GM23338 (cell line): ENCODE results near the gene MYH10. TPM values are rescaled to one million over a fixed set of nuclear protein-coding genes. Genes with fewer than 3 reads are reported as not detected.
A peak's percentile ranks its signal among the peaks of the same experiment; 100 is the strongest.

Experiments
- ATAC-seq: fragments of 200-7000 bp; cut with Tn5 transposase; 3 replicates; pipeline ENCODE4 v1.9.1; 2020
- DNase-seq: peaks from one replicate; pipeline ENCODE4 v3.0.0-alpha.2; 2015; ENCODE audit warnings: low spot score
- H2AFZ ChIP-seq: fragments of 200-600 bp; sonication (generic); 2 replicates; pipeline ENCODE4 v1.8.0; 2016; ENCODE audit warnings: antibody characterized with exemption, mild to moderate bottlenecking, moderate library complexity
- H3F3A ChIP-seq: fragments of 200-600 bp; sonication (generic); replicated peaks from 2 replicates; pipeline ENCODE4 v1.8.0; 2017; ENCODE audit warnings: antibody characterized with exemption, mixed run types, low read depth
- H3K27ac ChIP-seq: fragments of 200-600 bp; sonication (generic); 2 replicates; pipeline ENCODE4 v1.6.1; 2016; ENCODE audit warnings: low read depth
- H3K27me3 ChIP-seq: fragments of 200-600 bp; sonication (generic); 2 replicates; pipeline ENCODE4 v1.8.0; 2016; ENCODE audit warnings: mild to moderate bottlenecking, mixed run types, moderate library complexity; ENCODE audit not compliant: insufficient read depth
- H3K36me3 ChIP-seq: fragments of 200-600 bp; sonication (generic); 2 replicates; pipeline ENCODE4 v1.8.0; 2016; ENCODE audit warnings: mild to moderate bottlenecking; ENCODE audit not compliant: insufficient read depth
- H3K4me1 ChIP-seq: fragments of 200-600 bp; sonication (generic); 2 replicates; pipeline ENCODE4 v1.8.0; 2016; ENCODE audit warnings: mild to moderate bottlenecking, moderate library complexity; ENCODE audit not compliant: insufficient read depth
- H3K4me2 ChIP-seq: fragments of 200-600 bp; sonication (generic); 2 replicates; pipeline ENCODE4 v1.7.1; 2017; ENCODE audit warnings: mixed run types
- H3K4me3 ChIP-seq: fragments of 200-600 bp; sonication (generic); 2 replicates; pipeline ENCODE4 v1.6.1; 2016; ENCODE audit warnings: mixed run types
- H3K79me2 ChIP-seq: fragments of 200-600 bp; sonication (generic); replicated peaks from 2 replicates; pipeline ENCODE4 v1.8.0; 2017; ENCODE audit warnings: mild to moderate bottlenecking; ENCODE audit not compliant: insufficient read depth
- H3K9me2 ChIP-seq: fragments of 200-600 bp; sonication (generic); 2 replicates; pipeline ENCODE4 v1.8.0; 2017; ENCODE audit not compliant: insufficient read depth
- H4K20me1 ChIP-seq: fragments of 200-600 bp; sonication (generic); replicated peaks from 2 replicates; pipeline ENCODE4 v1.8.0; 2017; ENCODE audit warnings: mild to moderate bottlenecking; ENCODE audit not compliant: insufficient read depth
- H3K27ac Mint-ChIP-seq: 2 replicates; pipeline ENCODE4 v1.8.0; 2020; ENCODE audit warnings: inconsistent platforms, mild to moderate bottlenecking, moderate library complexity, mixed read lengths
- H3K27me3 Mint-ChIP-seq: 3 replicates; pipeline ENCODE4 v1.8.0; 2022; ENCODE audit warnings: low read depth, mild to moderate bottlenecking, moderate library complexity, mixed read lengths, inconsistent platforms; ENCODE audit not compliant: insufficient read depth, poor library complexity
- H3K36me3 Mint-ChIP-seq: 3 replicates; pipeline ENCODE4 v1.8.0; 2021; ENCODE audit warnings: low read depth, mild to moderate bottlenecking, inconsistent platforms, moderate library complexity, mixed read lengths
- H3K4me1 Mint-ChIP-seq: 3 replicates; pipeline ENCODE4 v1.8.0; 2020; ENCODE audit warnings: mild to moderate bottlenecking, inconsistent platforms, mixed read lengths
- H3K4me3 Mint-ChIP-seq: 3 replicates; pipeline ENCODE4 v1.8.0; 2021; ENCODE audit warnings: moderate library complexity, mild to moderate bottlenecking, inconsistent platforms, mixed read lengths
- H3K9me3 Mint-ChIP-seq: 3 replicates; pipeline ENCODE4 v1.8.0; 2020; ENCODE audit warnings: moderate library complexity, mild to moderate bottlenecking, inconsistent platforms, mixed read lengths
- CREB1 ChIP-seq: fragments of 250-450 bp; sonication (Bioruptor Pico); IDR thresholded peaks from 2 replicates; pipeline ENCODE4 v1.5.0; 2020; ENCODE audit warnings: low read depth, mild to moderate bottlenecking, moderate library complexity
- NANOG ChIP-seq: IDR thresholded peaks from 2 replicates; pipeline ENCODE4 v1.6.1; 2016; ENCODE audit warnings: antibody characterized with exemption, borderline replicate concordance
- POLR2AphosphoS5 ChIP-seq: IDR thresholded peaks from 2 replicates; pipeline ENCODE4 v1.6.1; 2016; ENCODE audit warnings: antibody characterized with exemption, low read depth
- STAT1 ChIP-seq: IDR thresholded peaks from one replicate; pipeline ENCODE4 v1.6.1; 2016; ENCODE audit warnings: antibody characterized with exemption; ENCODE audit not compliant: unreplicated experiment
- ZNF114 ChIP-seq: fragments of 250-450 bp; sonication (Bioruptor Pico); IDR thresholded peaks from 2 replicates; pipeline ENCODE4 v1.5.0; 2020; ENCODE audit warnings: mild to moderate bottlenecking, moderate library complexity
- ZNF331 ChIP-seq: fragments of 250-450 bp; sonication (Bioruptor Pico); IDR thresholded peaks from 2 replicates; pipeline ENCODE4 v1.5.0; 2020; ENCODE audit warnings: low read depth, mild to moderate bottlenecking, moderate library complexity
- polyA plus RNA-seq: library from polyadenylated mRNA; unstranded; fragments of >200 nt; fragmentation: Nextera tagmentation; extraction: Ambion mirVana; gene quantifications from 2 replicates; pipeline ENCODE4 v1.2.1, GENCODE V29; 2016
- total RNA-seq: library from RNA; depleted of rRNA; stranded (reverse); fragments of >200 nt; shearing (Covaris generic); gene quantifications from 2 replicates; pipeline ENCODE4 v1.2.3, GENCODE V29; 2014
- TF ChIP-seq, protein P1 (sequence below): IDR thresholded peaks from one replicate; pipeline ENCODE4 v1.6.1; 2018; ENCODE audit warnings: antibody characterized with exemption; ENCODE audit not compliant: unreplicated experiment
- TF ChIP-seq, protein P2 (sequence below), 2 experiments: fragments of 200-600 bp in 1 of 2; sonication (generic) in 1 of 2; conservative IDR thresholded peaks; 2 replicates each; pipeline versions ENCODE4 v1.5.1 to v1.6.1; 2016 to 2017; ENCODE audit warnings: antibody characterized with exemption in 2 of 2, low read depth in 2 of 2, mild to moderate bottlenecking in 2 of 2, moderate library complexity in 1 of 2
- TF ChIP-seq, protein P3 (sequence below): fragments of 250-450 bp; sonication (Bioruptor Pico); IDR thresholded peaks from 2 replicates; pipeline ENCODE4 v1.5.0; 2020; ENCODE audit warnings: mild to moderate bottlenecking, moderate library complexity

Gene MYH10
- total and polyA plus RNA-seq, 2 experiments from 2014 or later, result 89.5 to 230 TPM

DNA sequence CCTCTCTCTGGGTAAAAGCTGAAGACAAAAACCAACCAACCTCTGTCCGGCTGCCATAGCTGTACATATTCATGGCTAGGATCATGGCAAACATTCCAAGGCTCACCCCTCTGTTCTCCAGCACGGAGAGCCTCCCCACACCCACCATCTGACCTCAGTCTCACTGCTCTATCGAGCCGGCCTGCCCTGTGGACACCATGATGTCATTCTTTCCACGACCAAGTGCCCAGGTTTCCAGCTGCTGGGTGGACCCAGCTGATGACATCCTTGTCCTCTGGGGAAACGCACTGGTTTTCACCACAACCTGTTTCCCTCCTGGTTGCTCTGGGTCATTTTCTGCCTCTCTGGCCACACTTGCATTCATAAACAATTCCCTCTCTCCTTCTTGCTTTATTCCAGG, 127.2 kb downstream of the MYH10 start (continued):
- TF ChIP-seq, protein P1, sequence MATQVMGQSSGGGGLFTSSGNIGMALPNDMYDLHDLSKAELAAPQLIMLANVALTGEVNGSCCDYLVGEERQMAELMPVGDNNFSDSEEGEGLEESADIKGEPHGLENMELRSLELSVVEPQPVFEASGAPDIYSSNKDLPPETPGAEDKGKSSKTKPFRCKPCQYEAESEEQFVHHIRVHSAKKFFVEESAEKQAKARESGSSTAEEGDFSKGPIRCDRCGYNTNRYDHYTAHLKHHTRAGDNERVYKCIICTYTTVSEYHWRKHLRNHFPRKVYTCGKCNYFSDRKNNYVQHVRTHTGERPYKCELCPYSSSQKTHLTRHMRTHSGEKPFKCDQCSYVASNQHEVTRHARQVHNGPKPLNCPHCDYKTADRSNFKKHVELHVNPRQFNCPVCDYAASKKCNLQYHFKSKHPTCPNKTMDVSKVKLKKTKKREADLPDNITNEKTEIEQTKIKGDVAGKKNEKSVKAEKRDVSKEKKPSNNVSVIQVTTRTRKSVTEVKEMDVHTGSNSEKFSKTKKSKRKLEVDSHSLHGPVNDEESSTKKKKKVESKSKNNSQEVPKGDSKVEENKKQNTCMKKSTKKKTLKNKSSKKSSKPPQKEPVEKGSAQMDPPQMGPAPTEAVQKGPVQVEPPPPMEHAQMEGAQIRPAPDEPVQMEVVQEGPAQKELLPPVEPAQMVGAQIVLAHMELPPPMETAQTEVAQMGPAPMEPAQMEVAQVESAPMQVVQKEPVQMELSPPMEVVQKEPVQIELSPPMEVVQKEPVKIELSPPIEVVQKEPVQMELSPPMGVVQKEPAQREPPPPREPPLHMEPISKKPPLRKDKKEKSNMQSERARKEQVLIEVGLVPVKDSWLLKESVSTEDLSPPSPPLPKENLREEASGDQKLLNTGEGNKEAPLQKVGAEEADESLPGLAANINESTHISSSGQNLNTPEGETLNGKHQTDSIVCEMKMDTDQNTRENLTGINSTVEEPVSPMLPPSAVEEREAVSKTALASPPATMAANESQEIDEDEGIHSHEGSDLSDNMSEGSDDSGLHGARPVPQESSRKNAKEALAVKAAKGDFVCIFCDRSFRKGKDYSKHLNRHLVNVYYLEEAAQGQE, result no peak

DNA sequence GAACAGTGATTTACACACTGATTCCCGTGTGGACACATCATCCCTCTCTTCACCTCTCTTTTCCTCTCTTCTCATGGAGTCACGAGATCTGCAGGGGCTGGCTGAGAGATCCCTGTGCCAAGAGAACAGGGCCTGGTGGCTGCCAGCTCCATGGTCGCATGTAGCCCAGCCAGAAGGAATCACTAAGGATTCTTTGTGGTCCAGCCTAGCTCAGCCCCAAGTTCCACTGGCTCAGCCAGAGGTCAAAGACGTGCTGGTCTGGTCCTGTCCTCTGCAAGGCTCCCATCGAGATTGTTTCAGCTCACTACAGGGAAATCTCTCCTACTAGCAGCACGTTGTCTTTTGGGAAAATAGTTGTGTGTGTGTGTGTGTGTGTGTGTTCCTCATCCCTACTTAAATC, 128.4 kb downstream of the MYH10 start:
- Mint-ChIP-seq H3K27me3 (peaks cover 15% of the 10 kb centered on the region), H3K36me3 (peaks cover 89% of the 10 kb centered on the region), H3K9me3 (no peaks in the 10 kb centered on the region), H3K4me3 (no peak overlapping the region), H3K4me1 (no peaks in the 10 kb centered on the region), H3K27ac (peak overlapping the region; percentile 68; the same call in 1 of the 2 replicates)
- H3F3A ChIP-seq, result no peaks in the 10 kb centered on the region
- no peak overlapping the region for H3K4me2 ChIP-seq
- TF ChIP-seq CREB1 (CRISPR knock-in tag) (no peak), POLR2AphosphoS5 (no peak)
- no peak overlapping the region for H3K4me3 ChIP-seq
- peaks cover 63% of the 10 kb centered on the region for H3K36me3 ChIP-seq
- ATAC-seq (no peak), DNase-seq (no peak)
- no peaks in the 10 kb centered on the region for H3K27me3 ChIP-seq
- no peaks in the 10 kb centered on the region for H3K4me1 ChIP-seq
- peaks cover 13% of the 10 kb centered on the region for H4K20me1 ChIP-seq
- no peaks in the 10 kb centered on the region for H3K9me2 ChIP-seq
- H3K79me2 ChIP-seq, result no peaks in the 10 kb centered on the region
- no peak overlapping the region for H2AFZ ChIP-seq
- H3K27ac ChIP-seq, result no peak overlapping the region

DNA sequence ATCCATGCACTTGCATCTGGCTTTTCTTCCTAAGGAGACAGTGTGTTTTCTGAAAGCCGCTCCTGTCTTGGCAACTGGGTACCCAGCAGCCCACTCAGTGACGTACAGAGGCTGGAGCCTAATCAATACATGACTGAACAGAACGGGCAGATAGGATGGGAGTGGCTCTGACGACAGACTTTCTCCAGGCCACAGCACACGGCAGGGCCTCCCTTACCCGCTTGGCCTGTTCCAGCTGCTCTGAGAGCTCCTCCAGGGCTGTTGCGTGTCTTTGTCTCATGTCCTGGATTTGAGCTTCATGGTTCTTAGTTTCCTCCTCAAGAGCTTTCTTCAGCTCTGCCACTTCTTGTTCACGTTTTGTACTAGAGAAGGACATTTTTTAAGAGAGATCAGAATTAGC, 129.9 kb downstream of the MYH10 start:
- Histone ChIP-seq H3K27me3 (no peaks in the 10 kb centered on the region), H4K20me1 (peaks cover 3% of the 10 kb centered on the region; the same call in 1 of the 2 replicates), H3K36me3 (peaks cover 64% of the 10 kb centered on the region)
- no peak for TF ChIP-seq STAT1
- TF ChIP-seq, protein P2, sequence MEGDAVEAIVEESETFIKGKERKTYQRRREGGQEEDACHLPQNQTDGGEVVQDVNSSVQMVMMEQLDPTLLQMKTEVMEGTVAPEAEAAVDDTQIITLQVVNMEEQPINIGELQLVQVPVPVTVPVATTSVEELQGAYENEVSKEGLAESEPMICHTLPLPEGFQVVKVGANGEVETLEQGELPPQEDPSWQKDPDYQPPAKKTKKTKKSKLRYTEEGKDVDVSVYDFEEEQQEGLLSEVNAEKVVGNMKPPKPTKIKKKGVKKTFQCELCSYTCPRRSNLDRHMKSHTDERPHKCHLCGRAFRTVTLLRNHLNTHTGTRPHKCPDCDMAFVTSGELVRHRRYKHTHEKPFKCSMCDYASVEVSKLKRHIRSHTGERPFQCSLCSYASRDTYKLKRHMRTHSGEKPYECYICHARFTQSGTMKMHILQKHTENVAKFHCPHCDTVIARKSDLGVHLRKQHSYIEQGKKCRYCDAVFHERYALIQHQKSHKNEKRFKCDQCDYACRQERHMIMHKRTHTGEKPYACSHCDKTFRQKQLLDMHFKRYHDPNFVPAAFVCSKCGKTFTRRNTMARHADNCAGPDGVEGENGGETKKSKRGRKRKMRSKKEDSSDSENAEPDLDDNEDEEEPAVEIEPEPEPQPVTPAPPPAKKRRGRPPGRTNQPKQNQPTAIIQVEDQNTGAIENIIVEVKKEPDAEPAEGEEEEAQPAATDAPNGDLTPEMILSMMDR (conservative IDR thresholded peaks at IDR 0.05; ENCODE audit: low read depth in 2 of 2), result no peak
- TF ChIP-seq NANOG, result no peak
- TF ChIP-seq ZNF331 (CRISPR knock-in tag), result no peak
- TF ChIP-seq ZNF114 (CRISPR knock-in tag), result no peak
- TF ChIP-seq, protein P3, sequence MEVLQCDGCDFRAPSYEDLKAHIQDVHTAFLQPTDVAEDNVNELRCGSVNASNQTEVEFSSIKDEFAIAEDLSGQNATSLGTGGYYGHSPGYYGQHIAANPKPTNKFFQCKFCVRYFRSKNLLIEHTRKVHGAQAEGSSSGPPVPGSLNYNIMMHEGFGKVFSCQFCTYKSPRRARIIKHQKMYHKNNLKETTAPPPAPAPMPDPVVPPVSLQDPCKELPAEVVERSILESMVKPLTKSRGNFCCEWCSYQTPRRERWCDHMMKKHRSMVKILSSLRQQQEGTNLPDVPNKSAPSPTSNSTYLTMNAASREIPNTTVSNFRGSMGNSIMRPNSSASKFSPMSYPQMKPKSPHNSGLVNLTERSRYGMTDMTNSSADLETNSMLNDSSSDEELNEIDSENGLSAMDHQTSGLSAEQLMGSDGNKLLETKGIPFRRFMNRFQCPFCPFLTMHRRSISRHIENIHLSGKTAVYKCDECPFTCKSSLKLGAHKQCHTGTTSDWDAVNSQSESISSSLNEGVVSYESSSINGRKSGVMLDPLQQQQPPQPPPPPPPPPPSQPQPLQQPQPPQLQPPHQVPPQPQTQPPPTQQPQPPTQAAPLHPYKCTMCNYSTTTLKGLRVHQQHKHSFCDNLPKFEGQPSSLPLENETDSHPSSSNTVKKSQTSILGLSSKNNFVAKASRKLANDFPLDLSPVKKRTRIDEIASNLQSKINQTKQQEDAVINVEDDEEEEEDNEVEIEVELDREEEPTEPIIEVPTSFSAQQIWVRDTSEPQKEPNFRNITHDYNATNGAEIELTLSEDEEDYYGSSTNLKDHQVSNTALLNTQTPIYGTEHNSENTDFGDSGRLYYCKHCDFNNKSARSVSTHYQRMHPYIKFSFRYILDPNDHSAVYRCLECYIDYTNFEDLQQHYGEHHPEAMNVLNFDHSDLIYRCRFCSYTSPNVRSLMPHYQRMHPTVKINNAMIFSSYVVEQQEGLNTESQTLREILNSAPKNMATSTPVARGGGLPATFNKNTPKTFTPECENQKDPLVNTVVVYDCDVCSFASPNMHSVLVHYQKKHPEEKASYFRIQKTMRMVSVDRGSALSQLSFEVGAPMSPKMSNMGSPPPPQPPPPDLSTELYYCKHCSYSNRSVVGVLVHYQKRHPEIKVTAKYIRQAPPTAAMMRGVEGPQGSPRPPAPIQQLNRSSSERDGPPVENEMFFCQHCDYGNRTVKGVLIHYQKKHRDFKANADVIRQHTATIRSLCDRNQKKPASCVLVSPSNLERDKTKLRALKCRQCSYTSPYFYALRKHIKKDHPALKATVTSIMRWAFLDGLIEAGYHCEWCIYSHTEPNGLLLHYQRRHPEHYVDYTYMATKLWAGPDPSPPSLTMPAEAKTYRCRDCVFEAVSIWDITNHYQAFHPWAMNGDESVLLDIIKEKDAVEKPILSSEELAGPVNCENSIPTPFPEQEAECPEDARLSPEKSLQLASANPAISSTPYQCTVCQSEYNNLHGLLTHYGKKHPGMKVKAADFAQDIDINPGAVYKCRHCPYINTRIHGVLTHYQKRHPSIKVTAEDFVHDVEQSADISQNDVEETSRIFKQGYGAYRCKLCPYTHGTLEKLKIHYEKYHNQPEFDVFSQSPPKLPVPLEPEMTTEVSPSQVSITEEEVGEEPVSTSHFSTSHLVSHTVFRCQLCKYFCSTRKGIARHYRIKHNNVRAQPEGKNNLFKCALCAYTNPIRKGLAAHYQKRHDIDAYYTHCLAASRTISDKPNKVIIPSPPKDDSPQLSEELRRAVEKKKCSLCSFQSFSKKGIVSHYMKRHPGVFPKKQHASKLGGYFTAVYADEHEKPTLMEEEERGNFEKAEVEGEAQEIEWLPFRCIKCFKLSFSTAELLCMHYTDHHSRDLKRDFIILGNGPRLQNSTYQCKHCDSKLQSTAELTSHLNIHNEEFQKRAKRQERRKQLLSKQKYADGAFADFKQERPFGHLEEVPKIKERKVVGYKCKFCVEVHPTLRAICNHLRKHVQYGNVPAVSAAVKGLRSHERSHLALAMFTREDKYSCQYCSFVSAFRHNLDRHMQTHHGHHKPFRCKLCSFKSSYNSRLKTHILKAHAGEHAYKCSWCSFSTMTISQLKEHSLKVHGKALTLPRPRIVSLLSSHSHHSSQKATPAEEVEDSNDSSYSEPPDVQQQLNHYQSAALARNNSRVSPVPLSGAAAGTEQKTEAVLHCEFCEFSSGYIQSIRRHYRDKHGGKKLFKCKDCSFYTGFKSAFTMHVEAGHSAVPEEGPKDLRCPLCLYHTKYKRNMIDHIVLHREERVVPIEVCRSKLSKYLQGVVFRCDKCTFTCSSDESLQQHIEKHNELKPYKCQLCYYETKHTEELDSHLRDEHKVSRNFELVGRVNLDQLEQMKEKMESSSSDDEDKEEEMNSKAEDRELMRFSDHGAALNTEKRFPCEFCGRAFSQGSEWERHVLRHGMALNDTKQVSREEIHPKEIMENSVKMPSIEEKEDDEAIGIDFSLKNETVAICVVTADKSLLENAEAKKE, result no peak
- no peak for TF ChIP-seq CREB1 (CRISPR knock-in tag)

More for the DNA sequence above, 129.9 kb downstream of the MYH10 start:
- Mint-ChIP-seq H3K27me3 (peaks cover 13% of the 10 kb centered on the region), H3K4me1 (no peaks in the 10 kb centered on the region), H3K9me3 (no peaks in the 10 kb centered on the region), H3K4me3 (no peak overlapping the region), H3K36me3 (peaks cover 91% of the 10 kb centered on the region), H3K27ac (no peak overlapping the region)
- ATAC-seq (no peak), DNase-seq (no peak)
- no peak overlapping the region for H3K4me3 ChIP-seq
- no peak overlapping the region for H2AFZ ChIP-seq
- no peaks in the 10 kb centered on the region for H3K9me2 ChIP-seq
- H3K4me2 ChIP-seq, result no peak overlapping the region
- no peaks in the 10 kb centered on the region for H3K79me2 ChIP-seq
- 0 out of 2 replicates have a peak, but pooled peaks cover 2% of the 10 kb centered on the region for H3F3A ChIP-seq
- H3K27ac ChIP-seq, result 0 out of 2 replicates have a peak overlapping the region, but pooled peaks have one; percentile 14
- no peaks in the 10 kb centered on the region for H3K4me1 ChIP-seq
